SIG-M5 treated with dmso at 0.1 percent for 504 hours (cell line): Measurements from ENCODE around the gene AMBRA1.
"Not testable (repeated sequence)": the region's sequence is repeated elsewhere in the genome, so short reads cannot be mapped to it uniquely, and the experiment has no call there.

Source experiments
- DNase-seq: peaks from one replicate; lab custom pipeline; 2025; ENCODE audit not compliant: unreplicated experiment; lab: John Stamatoyannopoulos, UW

Gene AMBRA1

GRCh38 chr11:46588131-46588530, 5.7 kb downstream of the AMBRA1 start:
- DNase-seq: no peak

- not testable (repeated sequence) for DNase-seq
Measured at GRCh38 chr11:46583513-46583912, 10.3 kb downstream of the AMBRA1 start.

- no peak for DNase-seq
Measured at GRCh38 chr11:46582588-46582987, 11.2 kb downstream of the AMBRA1 start.

- no peak for DNase-seq
Measured at GRCh38 chr11:46577058-46577457, 16.8 kb downstream of the AMBRA1 start.

GRCh38 chr11:46574656-46575055, 19.2 kb downstream of the AMBRA1 start:
- no peak for DNase-seq

- no peak for DNase-seq
Measured at GRCh38 chr11:46570790-46571398, 22.9 kb downstream of the AMBRA1 start.

DNA sequence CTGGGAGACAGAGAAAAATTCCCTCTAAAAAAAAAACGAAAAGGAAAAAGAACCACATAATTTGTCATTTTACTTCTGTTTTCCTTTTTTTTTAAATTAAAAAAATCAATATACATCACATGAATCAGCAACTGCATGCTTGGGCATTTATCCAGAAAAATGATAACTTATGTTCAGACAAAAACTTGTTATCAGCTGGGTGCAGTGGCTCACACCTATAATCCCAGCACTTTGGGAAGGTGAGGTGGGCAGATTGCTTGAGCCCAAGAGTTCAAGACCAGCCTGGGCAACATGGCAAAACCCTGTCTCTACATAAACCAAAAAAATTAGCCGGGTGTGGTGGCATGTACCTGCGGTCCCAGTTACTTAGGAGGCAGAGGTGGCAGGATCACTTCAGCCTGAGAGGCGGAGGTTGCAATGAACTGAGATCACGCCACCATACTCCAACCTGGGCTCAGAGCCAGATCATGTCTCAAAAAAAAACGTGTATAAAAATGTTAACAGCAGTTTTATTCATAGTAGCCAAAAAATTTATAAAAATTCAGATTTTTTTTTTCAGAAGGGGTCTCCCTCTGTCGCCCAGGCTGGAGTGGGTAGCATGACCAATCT, 28.5 kb downstream of the AMBRA1 start:
- DNase-seq: no peak

DNA sequence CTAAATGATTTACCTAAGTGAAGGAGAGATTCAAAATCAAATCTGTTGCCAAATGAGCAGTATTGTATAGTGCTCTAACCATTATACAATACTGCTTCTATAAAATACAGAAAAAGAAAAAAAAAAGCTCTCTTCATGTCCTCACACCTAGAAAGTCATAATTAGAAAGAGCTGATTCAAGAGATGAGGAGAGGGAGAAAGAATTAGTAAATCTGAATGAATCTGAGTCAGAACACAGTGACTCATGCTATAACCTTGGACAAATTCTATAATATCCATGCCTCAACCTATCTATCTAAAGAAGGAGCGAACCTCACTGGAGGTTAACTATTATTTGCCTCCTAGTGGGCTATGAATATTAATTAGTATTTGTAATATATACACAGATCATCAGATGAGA, 29.4 kb downstream of the AMBRA1 start:
- DNase-seq: no peak

- no peak for DNase-seq
Measured at GRCh38 chr11:46562527-46562926, 31.3 kb downstream of the AMBRA1 start.

GRCh38 chr11:46560300-46560991, 33.4 kb downstream of the AMBRA1 start:
- DNase-seq: peak; percentile 39

DNA sequence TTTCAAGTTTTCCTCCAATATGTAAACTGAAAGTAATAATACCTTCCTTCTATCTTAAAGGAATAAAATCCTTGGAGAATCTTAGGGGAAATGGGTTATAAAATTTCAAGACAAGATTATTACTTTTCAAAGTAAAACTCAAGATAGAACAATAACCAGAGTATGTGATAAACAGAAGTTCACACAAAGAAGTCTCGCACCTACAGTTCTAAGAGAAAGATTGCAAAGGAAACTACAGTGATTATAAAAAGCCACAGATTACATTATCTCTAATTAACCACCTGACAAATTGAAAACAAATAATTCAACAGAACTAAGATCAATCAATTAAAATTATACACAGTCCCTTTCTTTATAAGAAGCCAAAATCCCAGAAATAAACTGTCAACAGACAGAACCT, 34.0 kb downstream of the AMBRA1 start:
- DNase-seq: no peak

GRCh38 chr11:46557684-46558151, 36.1 kb downstream of the AMBRA1 start:
- no peak for DNase-seq

- DNase-seq: no peak
Measured at GRCh38 chr11:46555267-46556054, 38.4 kb downstream of the AMBRA1 start.

GRCh38 chr11:46554213-46555147, 39.3 kb downstream of the AMBRA1 start:
- peak; percentile 64 for DNase-seq

- DNase-seq: peak; percentile 33
Measured at GRCh38 chr11:46553814-46554212, 40.0 kb downstream of the AMBRA1 start.

DNA sequence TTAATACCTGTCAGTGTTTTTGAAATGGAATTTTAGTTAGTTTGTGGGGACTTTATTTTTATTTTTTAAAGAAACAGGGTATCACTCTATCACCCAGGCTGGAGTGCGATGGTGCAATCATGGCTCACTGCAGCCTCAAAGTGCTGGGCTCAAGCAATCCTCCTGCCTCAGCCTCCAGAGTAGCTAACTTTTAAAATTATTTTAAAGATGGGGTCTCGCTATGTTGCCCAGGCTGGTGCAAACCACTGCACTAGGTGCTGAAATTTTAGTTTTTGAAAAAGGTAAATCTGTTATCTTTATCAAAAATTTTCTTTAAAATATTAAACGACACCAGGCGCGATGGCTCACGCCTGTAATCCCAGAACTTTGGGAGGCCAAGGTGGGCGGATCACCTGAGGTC, 42.6 kb downstream of the AMBRA1 start:
- DNase-seq: no peak

- DNase-seq: no peak
Measured at GRCh38 chr11:46547579-46547978, 46.2 kb downstream of the AMBRA1 start.

- no peak for DNase-seq
Measured at GRCh38 chr11:46543564-46543963, 50.3 kb downstream of the AMBRA1 start.

- DNase-seq: no peak
Measured at GRCh38 chr11:46541593-46542371, 52.0 kb downstream of the AMBRA1 start.

GRCh38 chr11:46540807-46541206, 53.0 kb downstream of the AMBRA1 start:
- no peak for DNase-seq
